Measurements from ENCODE around the gene RNF121. TPM values are rescaled to one million over a fixed set of nuclear protein-coding genes. Genes with fewer than 3 reads are reported as not detected.
A peak's percentile ranks its signal among the peaks of the same experiment; 100 is the strongest.
"Not testable (repeated sequence)": the region's sequence is repeated elsewhere in the genome, so short reads cannot be mapped to it uniquely, and the experiment has no call there.

The RNF121 gene
- total RNA-seq, result 32.1 and 32.2 TPM in 2 replicates

DNA sequence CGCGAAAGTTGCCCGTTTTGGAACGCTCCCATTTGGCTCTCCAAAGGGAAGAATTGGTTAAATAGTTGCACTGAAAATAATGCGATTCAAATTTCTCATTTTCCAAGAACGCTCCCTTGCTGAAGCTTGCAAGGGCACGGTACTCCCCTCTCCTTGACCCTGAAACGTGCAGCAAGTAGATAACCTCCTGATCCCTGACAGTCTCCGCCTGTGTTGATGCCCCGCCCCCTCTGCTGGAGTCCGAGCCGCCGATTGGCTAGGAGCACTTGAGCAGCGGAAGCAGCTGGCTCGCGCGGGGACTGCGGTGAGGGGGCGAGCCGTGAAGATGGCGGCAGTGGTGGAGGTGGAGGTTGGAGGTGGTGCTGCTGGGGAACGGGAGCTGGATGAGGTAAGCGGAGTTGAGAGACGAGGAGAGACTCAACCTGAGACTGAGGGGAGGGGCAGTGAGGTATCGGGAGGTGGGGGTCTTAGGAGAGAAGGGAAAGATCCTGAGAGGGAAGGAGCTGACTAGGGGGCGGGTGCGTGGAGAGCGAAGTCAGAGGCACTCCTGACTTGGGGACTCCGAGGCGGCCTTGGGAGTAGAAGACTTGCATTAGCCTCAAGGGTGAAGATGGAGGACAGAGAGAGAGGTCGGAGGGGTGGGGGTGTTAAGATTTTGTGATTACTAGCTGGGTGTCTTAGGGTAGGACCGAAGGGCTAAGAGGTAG is at the start of gene RNF121:
Gene RNF121, plus strand, starts transcription at position 310 of the 707 bp plus-strand sequence. Its CDS starts 16 bp downstream, at position 326.
- Histone ChIP-seq H3K4me1 (ENCODE audit: insufficient read depth, low read length) (peaks cover 30% of the 10 kb centered on the region), H3K27ac (ENCODE audit: low read depth, low read length) (peak within 1 kb of the TSS; percentile 94)
- peak; percentile 96 for DNase-seq (ENCODE audit: insufficient read length, low spot score, missing footprints)

DNA sequence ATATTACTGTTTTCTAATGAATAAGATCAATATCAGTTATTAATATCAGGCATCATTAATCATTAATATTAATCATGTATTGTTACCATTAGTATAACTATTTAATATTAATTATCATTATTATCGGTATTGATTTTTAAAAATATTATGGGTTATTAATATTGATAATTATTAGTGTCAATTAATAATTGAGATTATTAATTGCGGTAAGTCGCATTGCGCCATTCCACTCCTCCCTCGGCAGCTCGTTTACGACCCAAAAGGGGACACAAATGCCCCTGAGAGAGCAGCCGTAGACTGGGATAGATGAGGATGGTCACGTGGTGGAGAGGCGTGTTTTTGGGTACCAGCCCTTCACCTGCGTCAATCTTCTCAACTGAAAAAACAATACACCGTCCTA is 43.0 kb upstream of the RNF121 start:
- H2AFZ ChIP-seq (ENCODE audit: low read length); H3K4me1 ChIP-seq (ENCODE audit: insufficient read depth, low read length); DNase-seq (ENCODE audit: insufficient read length, low spot score, missing footprints); H3K4me3 ChIP-seq (ENCODE audit: insufficient read depth, low read length); H3K36me3 ChIP-seq (ENCODE audit: insufficient read depth, low read length); H3K9me3 ChIP-seq (ENCODE audit: low read depth, low read length); H3K27ac ChIP-seq (ENCODE audit: low read depth, low read length); H3K4me2 ChIP-seq (ENCODE audit: insufficient read depth, low read length); H3K79me2 ChIP-seq (ENCODE audit: insufficient read depth, low read length); H3K27me3 ChIP-seq (ENCODE audit: insufficient read depth, low read length); H4K20me1 ChIP-seq (ENCODE audit: insufficient read depth, low read length): not testable (repeated sequence)

More for the DNA sequence above, at the start of gene RNF121:
- TF ChIP-seq, protein P1, sequence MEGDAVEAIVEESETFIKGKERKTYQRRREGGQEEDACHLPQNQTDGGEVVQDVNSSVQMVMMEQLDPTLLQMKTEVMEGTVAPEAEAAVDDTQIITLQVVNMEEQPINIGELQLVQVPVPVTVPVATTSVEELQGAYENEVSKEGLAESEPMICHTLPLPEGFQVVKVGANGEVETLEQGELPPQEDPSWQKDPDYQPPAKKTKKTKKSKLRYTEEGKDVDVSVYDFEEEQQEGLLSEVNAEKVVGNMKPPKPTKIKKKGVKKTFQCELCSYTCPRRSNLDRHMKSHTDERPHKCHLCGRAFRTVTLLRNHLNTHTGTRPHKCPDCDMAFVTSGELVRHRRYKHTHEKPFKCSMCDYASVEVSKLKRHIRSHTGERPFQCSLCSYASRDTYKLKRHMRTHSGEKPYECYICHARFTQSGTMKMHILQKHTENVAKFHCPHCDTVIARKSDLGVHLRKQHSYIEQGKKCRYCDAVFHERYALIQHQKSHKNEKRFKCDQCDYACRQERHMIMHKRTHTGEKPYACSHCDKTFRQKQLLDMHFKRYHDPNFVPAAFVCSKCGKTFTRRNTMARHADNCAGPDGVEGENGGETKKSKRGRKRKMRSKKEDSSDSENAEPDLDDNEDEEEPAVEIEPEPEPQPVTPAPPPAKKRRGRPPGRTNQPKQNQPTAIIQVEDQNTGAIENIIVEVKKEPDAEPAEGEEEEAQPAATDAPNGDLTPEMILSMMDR (IDR thresholded peaks at IDR 0.05; ENCODE audit: extremely low read depth, low read depth, low read length), result no peak
- peaks cover 62% of the 10 kb centered on the region for H3K79me2 ChIP-seq (ENCODE audit: insufficient read depth, low read length)
- peaks cover 47% of the 10 kb centered on the region for H4K20me1 ChIP-seq (ENCODE audit: insufficient read depth, low read length)
- peak within 1 kb of the TSS; percentile 80 for H3K4me3 ChIP-seq (ENCODE audit: insufficient read depth, low read length)
- H3K36me3 ChIP-seq (ENCODE audit: insufficient read depth, low read length), result no peaks in the 10 kb centered on the region
- H3K4me2 ChIP-seq (ENCODE audit: insufficient read depth, low read length), result peak within 1 kb of the TSS; percentile 97
- H3K27me3 ChIP-seq (ENCODE audit: insufficient read depth, low read length), result no peaks in the 10 kb centered on the region
- no peaks in the 10 kb centered on the region for H3K9me3 ChIP-seq (ENCODE audit: low read depth, low read length)
- peak within 1 kb of the TSS; percentile 95 for H2AFZ ChIP-seq (ENCODE audit: low read length)

DNA sequence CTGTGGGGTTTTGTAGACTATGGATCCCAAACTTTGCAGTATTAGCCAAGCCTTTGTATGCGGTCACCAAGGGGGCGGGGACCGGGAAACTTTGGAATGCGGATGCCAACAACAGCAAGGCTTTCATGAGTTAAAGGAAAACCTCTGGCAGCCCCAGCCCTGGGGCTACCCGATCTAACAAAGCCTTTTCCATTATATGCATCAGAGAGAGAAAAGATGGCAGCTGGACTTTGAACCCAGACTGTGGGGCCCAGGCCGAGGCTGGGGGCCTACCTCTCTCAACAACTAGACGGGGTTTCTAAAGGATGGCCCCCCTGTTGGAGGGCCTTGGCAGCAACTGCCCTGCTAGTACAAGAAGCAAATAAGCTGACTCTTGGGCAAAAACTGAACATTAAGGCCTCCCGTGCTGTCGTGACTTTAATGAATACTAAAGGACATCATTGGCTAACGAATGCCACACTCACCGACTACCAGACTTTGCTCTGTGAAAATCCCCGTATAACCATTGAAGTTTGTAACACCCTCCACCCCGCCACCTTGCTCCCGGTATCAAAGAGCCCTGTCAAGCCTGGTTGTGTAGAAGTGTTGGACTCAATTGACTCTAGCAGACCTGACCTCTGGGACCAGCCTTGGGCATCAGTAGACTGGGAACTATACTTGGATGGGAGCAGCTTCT is 40.4 kb upstream of the RNF121 start:
- not testable (repeated sequence) for H4K20me1 ChIP-seq (ENCODE audit: insufficient read depth, low read length); H3K27me3 ChIP-seq (ENCODE audit: insufficient read depth, low read length); H3K79me2 ChIP-seq (ENCODE audit: insufficient read depth, low read length); DNase-seq (ENCODE audit: insufficient read length, low spot score, missing footprints); H2AFZ ChIP-seq (ENCODE audit: low read length); H3K27ac ChIP-seq (ENCODE audit: low read depth, low read length); H3K9me3 ChIP-seq (ENCODE audit: low read depth, low read length); H3K4me3 ChIP-seq (ENCODE audit: insufficient read depth, low read length); H3K4me2 ChIP-seq (ENCODE audit: insufficient read depth, low read length); H3K36me3 ChIP-seq (ENCODE audit: insufficient read depth, low read length); H3K4me1 ChIP-seq (ENCODE audit: insufficient read depth, low read length)

DNA sequence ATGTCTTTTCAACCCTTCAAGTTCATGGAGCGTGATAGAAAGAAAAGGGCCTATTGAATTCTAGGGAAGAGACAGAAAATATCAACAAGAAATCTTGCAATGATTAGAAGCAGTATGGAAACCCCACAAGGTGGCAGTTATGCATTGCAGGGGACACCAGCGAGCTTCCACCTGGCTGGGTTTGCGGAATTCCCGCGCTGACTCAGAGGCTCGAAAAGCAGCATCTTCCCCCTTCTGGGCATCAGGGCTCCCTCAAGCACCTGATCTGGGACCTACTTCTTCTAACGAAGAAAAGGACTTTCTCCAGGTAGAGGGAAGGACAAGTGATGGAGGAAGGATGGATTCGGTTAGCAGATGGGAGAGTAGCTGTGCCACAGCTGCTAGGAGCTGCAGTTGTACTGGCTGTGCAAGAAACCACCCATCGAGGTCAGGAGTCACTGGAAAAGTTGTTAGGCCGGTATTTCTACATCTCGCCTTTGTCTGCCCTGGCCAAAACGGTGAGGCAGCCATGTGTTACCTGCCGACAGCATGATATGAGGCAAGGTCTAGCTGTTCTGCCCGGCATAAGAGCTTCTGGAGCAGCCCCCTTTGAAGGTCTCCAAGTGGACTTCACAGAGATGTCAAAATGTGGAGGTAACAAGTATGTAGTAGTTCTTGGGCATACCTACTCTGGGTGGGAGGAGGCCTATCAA is 39.5 kb upstream of the RNF121 start:
- DNase-seq (ENCODE audit: insufficient read length, low spot score, missing footprints); H4K20me1 ChIP-seq (ENCODE audit: insufficient read depth, low read length); H3K79me2 ChIP-seq (ENCODE audit: insufficient read depth, low read length); H3K27ac ChIP-seq (ENCODE audit: low read depth, low read length); H3K36me3 ChIP-seq (ENCODE audit: insufficient read depth, low read length); H2AFZ ChIP-seq (ENCODE audit: low read length); H3K27me3 ChIP-seq (ENCODE audit: insufficient read depth, low read length); H3K4me1 ChIP-seq (ENCODE audit: insufficient read depth, low read length); H3K4me3 ChIP-seq (ENCODE audit: insufficient read depth, low read length); H3K4me2 ChIP-seq (ENCODE audit: insufficient read depth, low read length); H3K9me3 ChIP-seq (ENCODE audit: low read depth, low read length): not testable (repeated sequence)

DNA sequence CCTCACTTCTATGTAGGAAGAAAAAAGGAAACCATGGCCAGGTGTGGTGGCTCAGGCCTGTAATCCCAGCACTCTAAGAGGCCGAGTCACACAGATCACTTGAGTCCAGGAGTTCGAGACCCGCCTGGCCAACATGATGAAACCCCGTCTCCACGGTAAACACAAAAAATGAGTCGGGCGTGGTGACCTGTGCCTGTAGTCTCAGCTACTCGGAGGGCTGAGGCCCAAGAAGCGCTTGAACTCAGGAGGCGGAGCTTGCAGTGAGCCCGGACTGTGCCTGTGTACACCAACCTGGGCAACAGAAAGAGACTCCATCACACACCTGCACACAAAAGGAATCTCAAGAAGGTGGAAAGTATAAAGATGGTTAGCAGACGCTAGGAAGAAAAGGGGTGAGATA is 32.9 kb upstream of the RNF121 start:
- Histone ChIP-seq H2AFZ (ENCODE audit: low read length) (no peak overlapping the region), H3K27ac (ENCODE audit: low read depth, low read length) (no peak overlapping the region), H4K20me1 (ENCODE audit: insufficient read depth, low read length) (no peaks in the 10 kb centered on the region), H3K27me3 (ENCODE audit: insufficient read depth, low read length) (no peaks in the 10 kb centered on the region), H3K36me3 (ENCODE audit: insufficient read depth, low read length) (no peaks in the 10 kb centered on the region), H3K9me3 (ENCODE audit: low read depth, low read length) (no peaks in the 10 kb centered on the region), H3K79me2 (ENCODE audit: insufficient read depth, low read length) (no peaks in the 10 kb centered on the region), H3K4me3 (ENCODE audit: insufficient read depth, low read length) (no peak overlapping the region), H3K4me2 (ENCODE audit: insufficient read depth, low read length) (no peak overlapping the region), H3K4me1 (ENCODE audit: insufficient read depth, low read length) (peaks cover 5% of the 10 kb centered on the region)
- DNase-seq (ENCODE audit: insufficient read length, low spot score, missing footprints), result no peak
- TF ChIP-seq, protein P1 (IDR thresholded peaks at IDR 0.05; ENCODE audit: extremely low read depth, low read depth, low read length), result no peak

- H3K9me3 ChIP-seq (ENCODE audit: low read depth, low read length); H3K36me3 ChIP-seq (ENCODE audit: insufficient read depth, low read length); H3K4me3 ChIP-seq (ENCODE audit: insufficient read depth, low read length); H4K20me1 ChIP-seq (ENCODE audit: insufficient read depth, low read length); H2AFZ ChIP-seq (ENCODE audit: low read length); H3K79me2 ChIP-seq (ENCODE audit: insufficient read depth, low read length); H3K27me3 ChIP-seq (ENCODE audit: insufficient read depth, low read length): not testable (repeated sequence)
- Histone ChIP-seq H3K27ac (ENCODE audit: low read depth, low read length) (peak overlapping the region; percentile 65), H3K4me1 (ENCODE audit: insufficient read depth, low read length) (peaks cover 11% of the 10 kb centered on the region), H3K4me2 (ENCODE audit: insufficient read depth, low read length) (peak overlapping the region; percentile 73)
- peak; percentile 32 for DNase-seq (ENCODE audit: insufficient read length, low spot score, missing footprints)
Measured at GRCh38 chr11:71901137-71901536, 27.7 kb upstream of the RNF121 start.
